ENCODE data around the gene FDCSP.
"Not testable (repeated sequence)": the region's sequence is repeated elsewhere in the genome, so short reads cannot be mapped to it uniquely, and the experiment has no call there.

FDCSP gene

GRCh38 chr4:70225824-70226223, at the start of gene FDCSP:
Gene FDCSP, plus strand, starts transcription at chr4:70226124. Its CDS starts 5,071 bp downstream, at chr4:70231195.
- DNase-seq, result no peak

- no peak for DNase-seq
These were observed 48.8 kb upstream of the FDCSP start for GRCh38 chr4:70177090-70177489.

DNA sequence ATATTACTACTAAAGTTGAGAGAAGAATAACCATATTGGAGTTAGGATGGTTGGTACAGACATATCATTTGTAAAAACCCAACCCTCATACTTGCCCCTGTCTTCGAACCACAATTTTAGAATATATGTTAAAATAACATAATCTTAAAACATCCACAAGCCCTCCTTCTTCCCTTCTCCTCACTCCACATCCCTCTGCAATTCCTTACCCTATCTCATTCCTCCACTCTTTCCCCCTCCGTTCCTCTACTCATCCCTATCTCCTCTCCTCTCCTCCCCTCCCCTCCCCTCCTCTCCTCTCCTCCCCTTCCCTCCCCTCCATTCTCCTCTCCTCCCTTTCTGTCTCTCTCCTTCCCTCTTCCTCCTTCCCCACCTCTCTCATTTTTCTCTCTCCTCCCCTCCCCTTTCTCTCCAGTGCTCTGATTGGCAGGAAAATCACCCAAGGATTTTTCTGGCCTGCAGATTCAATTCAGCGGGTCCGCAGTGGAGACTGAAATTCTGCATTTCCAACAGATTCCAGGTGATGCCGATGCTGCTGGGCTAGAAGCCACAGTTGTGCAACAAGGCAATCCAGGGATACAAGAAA, 47.8 kb upstream of the FDCSP start:
- DNase-seq, result no peak

- DNase-seq, result no peak
These were observed 46.1 kb upstream of the FDCSP start for GRCh38 chr4:70179811-70180210.

- DNase-seq, result no peak
These were observed 44.1 kb upstream of the FDCSP start for GRCh38 chr4:70181864-70182263.

GRCh38 chr4:70182517-70183167, 43.3 kb upstream of the FDCSP start:
- DNase-seq, result no peak

DNA sequence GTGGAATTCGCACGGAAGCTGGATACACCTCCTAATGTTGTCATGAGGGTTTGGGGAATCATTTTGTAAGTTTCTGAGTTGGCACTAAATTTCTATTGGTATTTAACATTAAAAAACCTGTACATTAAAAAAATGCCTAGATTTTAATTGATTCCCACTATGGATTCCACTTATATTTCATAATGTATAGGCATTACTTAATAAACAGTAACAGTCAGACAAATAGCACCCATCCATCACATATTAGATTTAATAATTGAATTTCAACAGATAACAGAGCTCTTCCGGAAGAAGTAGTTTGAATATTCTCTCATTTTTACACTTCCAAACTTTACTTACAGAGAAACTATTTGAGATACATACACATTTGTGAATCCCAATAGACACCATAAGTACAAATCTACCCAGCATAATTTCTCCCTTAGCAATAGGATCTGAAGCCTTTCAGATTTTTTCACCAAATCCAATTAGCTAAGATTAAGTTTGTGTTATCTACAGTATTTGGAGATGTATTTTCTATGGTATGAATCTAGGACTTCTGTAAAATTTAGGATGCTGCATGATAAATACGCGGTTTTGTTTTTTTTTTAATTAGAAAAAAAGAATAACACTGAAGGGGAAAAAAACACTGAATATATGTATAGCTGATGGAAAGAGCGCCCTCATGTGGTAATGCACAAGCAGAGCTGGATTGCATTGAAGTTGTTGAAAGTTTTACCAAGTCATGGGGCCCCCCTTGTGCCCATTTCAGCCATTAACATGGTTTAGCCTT, 42.6 kb upstream of the FDCSP start:
- no peak for DNase-seq

GRCh38 chr4:70183940-70184246, 42.0 kb upstream of the FDCSP start:
- DNase-seq, result no peak

- DNase-seq, result no peak
These were observed 38.7 kb upstream of the FDCSP start for GRCh38 chr4:70187216-70187615.

DNA sequence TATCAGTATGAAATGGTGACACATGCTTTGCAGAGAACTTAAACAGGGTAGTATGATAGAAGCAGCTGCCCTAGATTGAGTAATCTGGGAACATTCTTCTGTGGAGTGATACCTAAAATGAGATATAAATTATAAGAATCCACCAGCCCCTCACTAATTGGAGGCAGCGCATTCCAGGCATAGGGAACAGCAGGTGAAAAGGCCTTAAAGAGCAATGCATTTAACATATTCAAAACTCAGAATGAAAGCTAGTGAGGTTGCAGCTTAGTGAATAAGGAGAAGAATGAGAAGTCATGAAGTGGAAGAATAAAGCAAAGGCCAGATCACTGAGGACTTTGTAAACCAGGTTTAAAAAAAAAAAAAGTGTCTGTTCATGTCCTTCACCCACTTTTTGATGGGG, 35.3 kb upstream of the FDCSP start:
- no peak for DNase-seq

GRCh38 chr4:70191647-70192046, 34.3 kb upstream of the FDCSP start:
- no peak for DNase-seq

DNA sequence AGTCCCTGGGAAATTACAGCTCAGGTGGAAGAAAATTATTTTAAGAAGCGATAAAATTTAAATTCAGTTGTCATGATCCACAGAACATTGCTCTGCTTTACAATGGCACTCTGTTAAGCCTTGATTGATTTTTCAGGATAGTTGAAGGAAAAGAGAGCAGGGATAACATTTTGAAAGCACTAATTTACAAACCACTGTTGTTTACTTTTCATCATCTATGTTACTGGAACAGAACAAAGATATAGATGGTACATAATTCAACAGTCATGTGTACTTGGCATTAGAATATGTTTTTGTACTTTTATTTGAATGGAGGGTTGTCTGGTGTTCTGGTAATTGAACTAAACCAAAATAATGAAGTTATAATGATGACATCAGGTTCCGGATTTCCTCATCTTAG, 33.0 kb upstream of the FDCSP start:
- no peak for DNase-seq

DNA sequence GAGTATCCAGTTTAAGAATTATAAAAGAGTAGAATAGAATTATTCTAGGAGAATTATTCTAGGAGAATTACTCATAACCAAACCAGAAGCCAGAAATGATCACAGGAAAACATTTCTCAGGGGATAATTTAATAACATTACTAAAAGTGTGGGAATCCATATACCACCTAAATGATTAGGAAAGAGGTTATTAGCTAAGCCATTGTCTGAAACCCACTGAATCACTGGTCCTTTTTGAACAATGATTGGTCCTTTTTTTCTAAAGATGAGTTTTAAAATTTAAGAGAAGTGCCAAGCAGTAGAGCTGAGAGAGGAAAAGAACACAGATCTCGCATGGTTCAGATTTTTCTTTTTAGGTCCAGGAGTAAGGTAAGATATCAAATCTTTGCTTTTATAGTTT, 30.5 kb upstream of the FDCSP start, which contains the start of gene ODAM:
Gene ODAM (plus strand): TSS at position 301 of the 400 bp plus-strand sequence. CDS start 819 bp downstream, outside the sequence.
- DNase-seq, result no peak

- no peak for DNase-seq
These were observed 29.1 kb upstream of the FDCSP start for GRCh38 chr4:70196857-70197256.

- DNase-seq, result no peak
These were observed 28.1 kb upstream of the FDCSP start for GRCh38 chr4:70197842-70198241.

GRCh38 chr4:70203601-70204000, 22.3 kb upstream of the FDCSP start:
- no peak for DNase-seq

- not testable (repeated sequence) for DNase-seq
These were observed 13.2 kb upstream of the FDCSP start for GRCh38 chr4:70212752-70213151.

DNA sequence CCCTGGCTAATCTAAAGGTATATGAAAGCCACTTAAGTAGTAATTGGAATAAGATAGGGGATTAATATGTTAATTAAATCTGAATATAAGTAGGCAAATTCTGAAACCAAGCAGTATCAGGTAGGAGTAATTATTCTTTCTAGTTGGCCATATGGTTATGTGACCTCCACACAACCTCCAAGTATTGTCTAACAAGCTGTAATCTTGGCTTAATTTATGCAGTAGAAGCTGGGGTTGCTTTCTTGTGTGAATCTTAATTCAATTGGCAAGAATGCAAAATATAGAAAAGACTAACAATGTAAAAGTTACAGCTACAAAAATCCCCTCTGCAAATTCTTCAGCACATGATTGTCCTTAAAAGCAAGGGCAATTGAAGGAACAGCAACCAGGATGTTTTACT, 9.8 kb upstream of the FDCSP start:
- not testable (repeated sequence) for DNase-seq

DNA sequence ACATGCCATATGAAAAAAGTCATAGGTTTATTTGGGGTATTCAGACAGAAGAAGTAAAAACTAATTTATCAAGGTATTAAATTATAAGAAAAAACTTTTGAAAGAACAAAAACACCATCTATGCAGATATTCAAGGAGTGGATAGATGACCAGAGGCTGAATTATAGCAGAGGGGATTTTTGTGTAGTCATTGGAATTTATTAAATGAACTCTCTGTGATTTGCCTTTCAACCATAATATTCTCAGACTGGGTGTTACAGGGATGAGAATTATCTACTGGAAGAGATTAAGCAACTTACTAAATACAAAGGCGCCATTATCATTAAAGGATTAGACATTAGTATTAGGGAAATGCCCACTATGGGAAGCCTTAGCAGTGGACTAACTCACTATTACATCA, 9.4 kb upstream of the FDCSP start:
- DNase-seq, result not testable (repeated sequence)

- not testable (repeated sequence) for DNase-seq
These were observed 4.5 kb upstream of the FDCSP start for GRCh38 chr4:70221389-70221788.

DNA sequence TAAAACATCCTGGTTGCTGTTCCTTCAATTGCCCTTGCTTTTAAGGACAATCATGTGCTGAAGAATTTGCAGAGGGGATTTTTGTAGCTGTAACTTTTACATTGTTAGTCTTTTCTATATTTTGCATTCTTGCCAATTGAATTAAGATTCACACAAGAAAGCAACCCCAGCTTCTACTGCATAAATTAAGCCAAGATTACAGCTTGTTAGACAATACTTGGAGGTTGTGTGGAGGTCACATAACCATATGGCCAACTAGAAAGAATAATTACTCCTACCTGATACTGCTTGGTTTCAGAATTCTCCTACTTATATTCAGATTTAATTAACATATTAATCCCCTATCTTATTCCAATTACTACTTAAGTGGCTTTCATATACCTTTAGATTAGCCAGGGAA, 4.1 kb upstream of the FDCSP start:
- not testable (repeated sequence) for DNase-seq

DNA sequence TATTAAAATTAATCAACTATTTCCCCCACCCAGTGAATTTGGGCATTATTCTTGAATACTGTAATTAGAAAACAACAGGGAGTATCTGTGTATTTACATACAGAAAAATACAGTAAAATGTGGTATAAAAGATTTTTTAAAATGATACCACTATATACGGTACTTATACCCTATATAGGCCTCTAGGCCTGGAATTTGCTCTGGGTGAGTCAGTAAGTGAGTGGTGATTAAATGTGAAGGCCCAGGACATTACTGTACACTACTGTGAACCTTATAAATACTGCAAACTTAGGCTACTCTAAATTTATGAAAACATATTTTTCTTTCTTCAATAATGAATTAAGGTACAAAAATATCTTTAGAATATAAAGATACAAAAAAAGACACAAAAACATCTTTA, 10.2 kb downstream of the FDCSP start:
- no peak for DNase-seq

GRCh38 chr4:70239131-70239883, 13.4 kb downstream of the FDCSP start:
- DNase-seq, result no peak

All from activated CD8-positive, alpha-beta memory T cell treated with anti-CD3 and anti-CD28 coated beads, Interleukin-2, amount 50 U/mL, for 4 hours (primary cell).